ENCODE measurements around the gene PLEKHA8. TPM values are rescaled to one million over a fixed set of nuclear protein-coding genes. Genes with fewer than 3 reads are reported as not detected.

The PLEKHA8 gene
- total and polyA plus RNA-seq, 10 of the 15 experiments (the other 5 are each of a cell fraction or from before 2014, with no cell fraction given), result 1.1 to 13.2 (median 5.7) TPM

- Histone ChIP-seq H3K79me2 (ENCODE audit: control insufficient read depth, insufficient read depth, low read length) (peaks cover 17% of the 10 kb centered on the region), H3K9ac (ENCODE audit: control insufficient read depth, insufficient read depth, low read length) (no peak overlapping the region), H3K36me3 (ENCODE audit: control insufficient read depth in 2 of 2, insufficient read depth in 2 of 2, low read length in 1 of 2) (peaks cover 0 to 4% of the 10 kb centered on the region in 2 experiments; a peak in 1 of 4 replicates), H3K27me3 (replicated peaks in 1 of 2; ENCODE audit: control insufficient read depth in 2 of 2, insufficient read depth in 2 of 2, low read length in 1 of 2) (no peaks in the 10 kb centered on the region), H4K20me1 (ENCODE audit: control insufficient read depth, insufficient read depth) (no peaks in the 10 kb centered on the region), H3K4me2 (ENCODE audit: control insufficient read depth, insufficient read depth) (peak overlapping the region; percentile 47), H3K4me3 (no peak overlapping the region), H3K9me3 (replicated peaks; ENCODE audit: control insufficient read depth, insufficient read depth, low read length) (no peaks in the 10 kb centered on the region), H3K27ac (ENCODE audit: control insufficient read depth, insufficient read depth) (no peak overlapping the region), H2AFZ (ENCODE audit: control insufficient read depth, low read depth, low read length) (no peak overlapping the region), H3K4me1 (ENCODE audit: control insufficient read depth, insufficient read depth, low read length) (peaks cover 11% of the 10 kb centered on the region)
- SMC1A ChIA-PET (ENCODE audit: uncharacterized antibody, unreplicated experiment), result interaction anchor here (1.6 kb wide), 1 partner anchor 41 kb away, joined by 14 read pairs; no protein-coding TSS in a partner anchor
- no TSS peak for BruUV-seq (replicated peaks)
- RAD21 ChIA-PET (ENCODE audit: unreplicated experiment), result no interaction called here
- no peak for ATAC-seq
- no peak for FAIRE-seq
- CTCF ChIA-PET, result interaction anchor here (0.9 to 1.9 kb wide), 5 partner anchors 28 to 43 kb away, joined by 3 to 23 read pairs (median 5); no protein-coding TSS in a partner anchor
- TF ChIP-seq IRF4 (IDR thresholded peaks at IDR 0.05; ENCODE audit: low read depth, low read length) (no peak), NBN (IDR thresholded peaks at IDR 0.05) (no peak), ZNF622 (IDR thresholded peaks at IDR 0.05) (no peak), CREB1 (IDR thresholded peaks at IDR 0.05; ENCODE audit: low read depth) (no peak), NR2F1 (conservative IDR thresholded peaks at IDR 0.05) (no peak), E2F4 (IDR thresholded peaks at IDR 0.05; ENCODE audit: low read depth, low read length) (no peak), NKRF (conservative IDR thresholded peaks at IDR 0.05) (no peak), RUNX3 (IDR thresholded peaks at IDR 0.05; ENCODE audit: low read length) (peak; percentile 61), GABPA (IDR thresholded peaks at IDR 0.05; ENCODE audit: low read depth) (no peak), RELB (IDR thresholded peaks at IDR 0.05; ENCODE audit: low read depth) (0 out of 2 replicates have a peak, but pooled peaks have one; percentile 24), HSF1 (IDR thresholded peaks at IDR 0.05; ENCODE audit: low read depth, low read length) (no peak)
- 0% methylated on average over 1 of the region's 1 CpG for WGBS (ENCODE audit: insufficient coverage, insufficient replicate concordance, low lambda C conversion rate, missing lambda C conversion rate)
- intact Hi-C loops (cut with micrococcal nuclease; ENCODE audit: unreplicated experiment) (no loop called here), in situ Hi-C loops (cut with MboI) (no loop called here)
- no peak for DNase-seq (ENCODE audit: low read depth, low spot score)
- POLR2A ChIA-PET, result no interaction called here
These were observed 7.7 kb upstream of the PLEKHA8 start for GRCh38 chr7:30020535-30020934.
